ENCODE data around the gene PDE3A.

The PDE3A gene

DNA sequence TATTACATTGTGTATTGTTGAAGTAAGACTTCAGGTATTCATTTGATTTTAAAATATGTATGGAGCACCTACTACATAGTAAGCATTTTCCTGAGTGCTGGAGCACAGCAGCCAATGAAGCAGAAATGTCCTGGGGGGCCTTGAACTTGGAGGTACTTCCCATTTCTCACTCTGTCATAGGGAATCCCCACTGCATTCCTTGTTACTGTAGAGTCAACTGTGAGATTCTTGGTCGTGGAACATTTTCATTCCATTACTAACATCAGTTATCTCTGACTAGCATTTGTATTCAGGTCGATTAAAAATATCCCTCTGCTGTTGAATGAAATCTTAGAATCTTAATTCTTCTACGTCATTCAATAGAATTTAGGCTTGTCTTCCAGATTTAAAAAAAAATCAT is 66.7 kb downstream of the PDE3A start:
- Histone ChIP-seq H3K4me3 (ENCODE audit: severe bottlenecking) (no peak overlapping the region), H3K27me3 (ENCODE audit: insufficient read depth, poor library complexity, severe bottlenecking) (no peaks in the 10 kb centered on the region), H3K4me1 (ENCODE audit: insufficient read depth, poor library complexity, severe bottlenecking) (no peaks in the 10 kb centered on the region), H3K9me3 (ENCODE audit: severe bottlenecking) (no peaks in the 10 kb centered on the region), H3K27ac (ENCODE audit: poor library complexity, severe bottlenecking) (no peak overlapping the region), H3K36me3 (ENCODE audit: low read depth) (no peaks in the 10 kb centered on the region)
- DNase-seq (ENCODE audit: low spot score) (no peak), ATAC-seq (ENCODE audit: low read depth) (no peak)
- TF ChIP-seq, protein P1, sequence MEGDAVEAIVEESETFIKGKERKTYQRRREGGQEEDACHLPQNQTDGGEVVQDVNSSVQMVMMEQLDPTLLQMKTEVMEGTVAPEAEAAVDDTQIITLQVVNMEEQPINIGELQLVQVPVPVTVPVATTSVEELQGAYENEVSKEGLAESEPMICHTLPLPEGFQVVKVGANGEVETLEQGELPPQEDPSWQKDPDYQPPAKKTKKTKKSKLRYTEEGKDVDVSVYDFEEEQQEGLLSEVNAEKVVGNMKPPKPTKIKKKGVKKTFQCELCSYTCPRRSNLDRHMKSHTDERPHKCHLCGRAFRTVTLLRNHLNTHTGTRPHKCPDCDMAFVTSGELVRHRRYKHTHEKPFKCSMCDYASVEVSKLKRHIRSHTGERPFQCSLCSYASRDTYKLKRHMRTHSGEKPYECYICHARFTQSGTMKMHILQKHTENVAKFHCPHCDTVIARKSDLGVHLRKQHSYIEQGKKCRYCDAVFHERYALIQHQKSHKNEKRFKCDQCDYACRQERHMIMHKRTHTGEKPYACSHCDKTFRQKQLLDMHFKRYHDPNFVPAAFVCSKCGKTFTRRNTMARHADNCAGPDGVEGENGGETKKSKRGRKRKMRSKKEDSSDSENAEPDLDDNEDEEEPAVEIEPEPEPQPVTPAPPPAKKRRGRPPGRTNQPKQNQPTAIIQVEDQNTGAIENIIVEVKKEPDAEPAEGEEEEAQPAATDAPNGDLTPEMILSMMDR (IDR thresholded peaks at IDR 0.05; ENCODE audit: poor library complexity, severe bottlenecking): no peak

GRCh38 chr12:20436316-20436715 is 68.0 kb downstream of the PDE3A start:
- Histone ChIP-seq H3K9me3 (ENCODE audit: severe bottlenecking) (no peaks in the 10 kb centered on the region), H3K36me3 (ENCODE audit: low read depth) (no peaks in the 10 kb centered on the region), H3K27ac (ENCODE audit: poor library complexity, severe bottlenecking) (no peak overlapping the region), H3K27me3 (ENCODE audit: insufficient read depth, poor library complexity, severe bottlenecking) (no peaks in the 10 kb centered on the region), H3K4me3 (ENCODE audit: severe bottlenecking) (no peak overlapping the region), H3K4me1 (ENCODE audit: insufficient read depth, poor library complexity, severe bottlenecking) (no peaks in the 10 kb centered on the region)
- ATAC-seq (ENCODE audit: low read depth): no peak
- DNase-seq (ENCODE audit: low spot score): no peak
- TF ChIP-seq, protein P1 (IDR thresholded peaks at IDR 0.05; ENCODE audit: poor library complexity, severe bottlenecking): no peak

GRCh38 chr12:20438299-20438779 is 70.0 kb downstream of the PDE3A start:
- TF ChIP-seq, protein P1 (IDR thresholded peaks at IDR 0.05; ENCODE audit: poor library complexity, severe bottlenecking): no peak
- no peaks in the 10 kb centered on the region for H3K9me3 ChIP-seq (ENCODE audit: severe bottlenecking)
- no peak for ATAC-seq (ENCODE audit: low read depth)
- H3K27ac ChIP-seq (ENCODE audit: poor library complexity, severe bottlenecking): no peak overlapping the region
- H3K27me3 ChIP-seq (ENCODE audit: insufficient read depth, poor library complexity, severe bottlenecking): no peaks in the 10 kb centered on the region
- H3K36me3 ChIP-seq (ENCODE audit: low read depth): no peaks in the 10 kb centered on the region
- no peaks in the 10 kb centered on the region for H3K4me1 ChIP-seq (ENCODE audit: insufficient read depth, poor library complexity, severe bottlenecking)
- no peak overlapping the region for H3K4me3 ChIP-seq (ENCODE audit: severe bottlenecking)
- DNase-seq (ENCODE audit: low spot score): no peak

DNA sequence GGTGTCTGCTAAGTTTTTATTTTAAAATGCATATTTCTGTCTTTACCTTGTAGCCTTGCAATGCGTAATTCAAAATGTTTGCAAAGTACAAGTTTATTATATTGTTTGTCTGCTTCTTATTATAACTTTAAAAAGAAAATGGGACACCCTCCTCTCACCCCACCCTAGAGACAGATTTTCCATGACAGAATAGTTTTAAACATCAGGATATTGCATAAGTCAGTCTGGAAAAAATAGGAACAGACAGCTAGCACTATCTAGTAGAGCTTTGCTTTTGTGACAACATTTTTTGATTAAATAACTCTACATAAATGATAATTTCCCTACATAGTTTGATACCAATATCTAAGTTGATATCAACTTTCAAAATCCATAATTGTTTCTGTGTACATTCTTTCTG is 71.3 kb downstream of the PDE3A start:
- ATAC-seq (ENCODE audit: low read depth): no peak
- Histone ChIP-seq H3K36me3 (ENCODE audit: low read depth) (no peaks in the 10 kb centered on the region), H3K27me3 (ENCODE audit: insufficient read depth, poor library complexity, severe bottlenecking) (no peaks in the 10 kb centered on the region), H3K4me3 (ENCODE audit: severe bottlenecking) (no peak overlapping the region), H3K4me1 (ENCODE audit: insufficient read depth, poor library complexity, severe bottlenecking) (no peaks in the 10 kb centered on the region), H3K27ac (ENCODE audit: poor library complexity, severe bottlenecking) (no peak overlapping the region), H3K9me3 (ENCODE audit: severe bottlenecking) (no peaks in the 10 kb centered on the region)
- no peak for DNase-seq (ENCODE audit: low spot score)
- TF ChIP-seq, protein P1 (IDR thresholded peaks at IDR 0.05; ENCODE audit: poor library complexity, severe bottlenecking): no peak

DNA sequence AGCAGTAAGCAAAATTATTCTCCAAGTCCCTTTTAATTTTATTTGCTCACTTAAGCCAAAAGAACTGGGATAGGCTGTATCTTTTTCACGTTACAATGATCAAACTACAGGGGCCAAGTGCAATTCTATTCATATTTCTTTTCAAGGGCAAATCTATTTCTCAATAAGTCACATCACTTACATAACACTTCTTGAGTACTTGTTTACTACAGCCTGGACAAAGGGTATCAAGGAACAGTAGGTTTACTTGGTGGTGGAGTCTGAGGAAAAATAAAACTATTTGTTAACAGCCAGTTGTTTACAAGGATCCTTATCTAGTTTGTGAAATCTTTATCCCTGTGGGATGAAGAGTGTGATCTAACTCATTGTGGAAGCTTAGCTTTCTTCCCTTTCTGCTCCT is 72.1 kb downstream of the PDE3A start:
- TF ChIP-seq, protein P1 (IDR thresholded peaks at IDR 0.05; ENCODE audit: poor library complexity, severe bottlenecking): no peak
- Histone ChIP-seq H3K4me1 (ENCODE audit: insufficient read depth, poor library complexity, severe bottlenecking) (no peaks in the 10 kb centered on the region), H3K27ac (ENCODE audit: poor library complexity, severe bottlenecking) (no peak overlapping the region), H3K27me3 (ENCODE audit: insufficient read depth, poor library complexity, severe bottlenecking) (no peaks in the 10 kb centered on the region), H3K36me3 (ENCODE audit: low read depth) (no peaks in the 10 kb centered on the region), H3K4me3 (ENCODE audit: severe bottlenecking) (no peak overlapping the region), H3K9me3 (ENCODE audit: severe bottlenecking) (no peaks in the 10 kb centered on the region)
- DNase-seq (ENCODE audit: low spot score): no peak
- no peak for ATAC-seq (ENCODE audit: low read depth)
